Osteocyte (in vitro differentiated cells): ENCODE results near the gene OSER1. TPM values are rescaled to one million over a fixed set of nuclear protein-coding genes. Genes with fewer than 3 reads are reported as not detected.

Experiments
- DNase-seq: peaks from one replicate; pipeline ENCODE4 v3.0.0; 2021; ENCODE audit warnings: mixed read lengths; ENCODE audit not compliant: unreplicated experiment; ENCODE audit errors: extremely low spot score
- H3K27ac Mint-ChIP-seq: one replicate; pipeline ENCODE4 v1.8.0; 2021; ENCODE audit warnings: mild to moderate bottlenecking, mixed read lengths; ENCODE audit not compliant: unreplicated experiment
- H3K27me3 Mint-ChIP-seq: one replicate; pipeline ENCODE4 v1.8.0; 2021; ENCODE audit warnings: mixed read lengths; ENCODE audit not compliant: unreplicated experiment
- H3K36me3 Mint-ChIP-seq: one replicate; pipeline ENCODE4 v1.8.0; 2021; ENCODE audit warnings: mixed read lengths; ENCODE audit not compliant: unreplicated experiment
- H3K4me1 Mint-ChIP-seq: one replicate; pipeline ENCODE4 v1.8.0; 2021; ENCODE audit warnings: mixed read lengths; ENCODE audit not compliant: unreplicated experiment
- H3K4me3 Mint-ChIP-seq: one replicate; pipeline ENCODE4 v1.8.0; 2021; ENCODE audit warnings: mild to moderate bottlenecking, moderate library complexity, mixed read lengths; ENCODE audit not compliant: unreplicated experiment
- H3K9me3 Mint-ChIP-seq: one replicate; pipeline ENCODE4 v1.8.0; 2021; ENCODE audit warnings: mixed read lengths; ENCODE audit not compliant: unreplicated experiment
- total RNA-seq: library from RNA; stranded (reverse); gene quantifications from 2 replicates; pipeline ENCODE4 v1.2.1, GENCODE V29; 2021
- TF ChIP-seq, protein P1 (sequence below): fragments of 200-600 bp; sonication (generic); IDR thresholded peaks from 2 replicates; pipeline ENCODE4 v1.5.0; 2021; ENCODE audit warnings: antibody characterized with exemption, mild to moderate bottlenecking, moderate library complexity

Gene OSER1
- total RNA-seq, 1 donor from 2014 or later = 41.2 TPM

DNA sequence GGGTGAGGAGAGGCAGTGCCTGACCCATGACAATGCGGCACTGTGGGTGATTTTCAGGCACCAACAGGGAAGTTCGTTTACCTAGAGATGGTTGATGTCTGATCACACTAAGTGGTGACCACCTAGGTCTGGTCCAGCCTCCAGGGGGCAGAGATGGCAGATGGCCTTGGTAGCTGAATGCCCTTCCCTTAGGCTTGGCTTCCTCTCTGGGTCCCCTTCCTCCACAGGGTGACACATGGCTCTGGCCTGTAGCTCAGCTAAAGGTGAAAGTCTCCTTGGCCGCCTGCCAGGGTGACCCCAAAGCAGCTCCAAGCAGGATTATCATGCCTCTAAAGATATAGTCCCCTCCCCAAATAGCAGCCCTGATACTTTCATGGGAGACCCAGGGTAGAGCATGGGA is 43.0 kb upstream of the OSER1 start:
- no peaks in the 10 kb centered on the region for H3K36me3 Mint-ChIP-seq
- no peak overlapping the region for H3K4me3 Mint-ChIP-seq
- H3K27me3 Mint-ChIP-seq = no peaks in the 10 kb centered on the region
- H3K4me1 Mint-ChIP-seq = no peaks in the 10 kb centered on the region
- H3K9me3 Mint-ChIP-seq = no peaks in the 10 kb centered on the region
- DNase-seq = no peak
- H3K27ac Mint-ChIP-seq = no peak overlapping the region
- TF ChIP-seq, protein P1, sequence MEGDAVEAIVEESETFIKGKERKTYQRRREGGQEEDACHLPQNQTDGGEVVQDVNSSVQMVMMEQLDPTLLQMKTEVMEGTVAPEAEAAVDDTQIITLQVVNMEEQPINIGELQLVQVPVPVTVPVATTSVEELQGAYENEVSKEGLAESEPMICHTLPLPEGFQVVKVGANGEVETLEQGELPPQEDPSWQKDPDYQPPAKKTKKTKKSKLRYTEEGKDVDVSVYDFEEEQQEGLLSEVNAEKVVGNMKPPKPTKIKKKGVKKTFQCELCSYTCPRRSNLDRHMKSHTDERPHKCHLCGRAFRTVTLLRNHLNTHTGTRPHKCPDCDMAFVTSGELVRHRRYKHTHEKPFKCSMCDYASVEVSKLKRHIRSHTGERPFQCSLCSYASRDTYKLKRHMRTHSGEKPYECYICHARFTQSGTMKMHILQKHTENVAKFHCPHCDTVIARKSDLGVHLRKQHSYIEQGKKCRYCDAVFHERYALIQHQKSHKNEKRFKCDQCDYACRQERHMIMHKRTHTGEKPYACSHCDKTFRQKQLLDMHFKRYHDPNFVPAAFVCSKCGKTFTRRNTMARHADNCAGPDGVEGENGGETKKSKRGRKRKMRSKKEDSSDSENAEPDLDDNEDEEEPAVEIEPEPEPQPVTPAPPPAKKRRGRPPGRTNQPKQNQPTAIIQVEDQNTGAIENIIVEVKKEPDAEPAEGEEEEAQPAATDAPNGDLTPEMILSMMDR = no peak

DNA sequence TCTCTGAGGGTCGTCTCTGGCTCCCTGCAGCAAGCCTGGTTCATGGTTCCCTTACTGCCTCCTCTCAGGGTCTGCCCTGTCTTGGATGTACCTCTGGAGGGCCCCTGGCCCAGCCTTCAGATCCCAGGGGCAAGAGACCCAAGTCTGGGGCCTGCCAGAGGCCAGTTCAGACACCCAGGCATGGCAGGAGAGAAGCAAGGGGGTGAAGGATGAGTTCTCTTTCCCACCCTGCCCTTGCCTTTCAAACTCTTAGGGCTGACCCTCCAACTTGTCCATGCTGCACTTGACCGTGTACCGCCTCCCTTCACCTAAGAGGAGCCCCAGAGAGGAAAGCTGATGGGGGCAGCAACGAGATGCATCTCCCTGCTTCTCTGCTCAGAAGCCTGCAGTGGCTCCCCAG is 40.7 kb upstream of the OSER1 start:
- no peaks in the 10 kb centered on the region for H3K9me3 Mint-ChIP-seq
- H3K4me1 Mint-ChIP-seq = peaks cover 4% of the 10 kb centered on the region

DNA sequence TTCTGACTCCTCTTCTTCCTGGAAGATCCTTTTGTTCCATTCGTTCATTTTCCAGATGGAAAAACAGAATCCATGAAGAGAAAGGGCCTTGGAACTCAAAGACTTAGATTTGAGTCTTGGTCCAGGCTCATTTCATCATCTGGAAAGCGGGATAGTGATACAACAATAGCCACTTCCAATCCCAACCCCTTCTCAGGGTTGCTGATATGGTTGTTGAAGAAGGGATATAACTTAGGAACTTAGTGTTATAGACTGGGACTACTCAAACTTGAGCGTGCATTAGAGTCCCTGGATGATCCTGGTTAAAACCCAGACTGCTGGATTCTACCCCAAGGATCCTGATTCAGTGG is 37.8 kb upstream of the OSER1 start:
- Mint-ChIP-seq H3K9me3 (no peaks in the 10 kb centered on the region), H3K4me3 (no peak overlapping the region)
- DNase-seq = no peak

More for the DNA sequence above, 40.7 kb upstream of the OSER1 start:
- Mint-ChIP-seq H3K36me3 (no peaks in the 10 kb centered on the region), H3K4me3 (no peak overlapping the region), H3K27me3 (peaks cover 14% of the 10 kb centered on the region), H3K27ac (no peak overlapping the region)
- TF ChIP-seq, protein P1 = no peak
- no peak for DNase-seq

DNA sequence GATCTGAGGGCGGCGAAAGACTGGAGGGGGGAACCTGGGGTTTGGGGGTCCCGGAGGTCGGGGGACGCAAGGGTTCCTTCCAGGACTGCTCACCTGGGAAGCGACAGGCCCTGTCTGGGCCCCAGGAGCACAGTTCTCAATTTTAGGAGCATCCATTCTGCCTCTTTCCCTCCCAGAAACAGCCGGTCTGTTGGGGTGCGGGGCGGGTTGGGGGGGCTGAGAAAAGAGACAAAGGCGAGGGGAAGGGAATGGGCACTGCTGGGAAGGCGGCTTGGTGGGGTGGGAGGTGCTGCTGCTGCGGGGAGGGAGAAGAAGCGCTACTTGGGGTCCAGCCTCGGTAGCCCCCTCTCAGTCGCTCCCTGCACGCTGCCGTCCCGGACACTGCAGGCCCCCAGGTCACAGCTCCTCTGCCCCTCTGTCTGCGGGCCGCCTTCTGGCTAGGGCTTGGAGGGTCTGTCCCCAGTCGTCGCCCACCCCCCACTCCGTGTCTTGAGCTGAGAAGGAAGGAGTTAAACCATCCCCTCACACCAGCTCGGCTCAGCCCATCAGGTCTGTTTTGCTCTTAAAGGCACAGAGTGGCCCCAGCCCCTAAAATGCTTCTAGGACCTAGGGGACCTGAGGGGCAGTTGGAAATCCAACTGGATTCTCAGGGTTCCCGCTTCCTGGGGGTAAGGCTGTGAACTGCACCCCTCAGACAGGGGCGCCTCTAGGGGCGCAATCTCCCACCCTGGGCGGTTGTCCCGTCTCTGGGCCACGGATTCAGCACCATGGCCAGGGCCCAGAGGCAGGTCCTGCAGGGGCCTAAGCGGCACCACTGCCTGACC is 37.2 kb upstream of the OSER1 start:
- peaks cover 28% of the 10 kb centered on the region for H3K27me3 Mint-ChIP-seq
- DNase-seq = no peak
- no peaks in the 10 kb centered on the region for H3K9me3 Mint-ChIP-seq
- no peaks in the 10 kb centered on the region for H3K36me3 Mint-ChIP-seq
- no peak overlapping the region for H3K4me3 Mint-ChIP-seq
- peaks cover 4% of the 10 kb centered on the region for H3K4me1 Mint-ChIP-seq
- TF ChIP-seq, protein P1 = peak; percentile 48
- no peak overlapping the region for H3K27ac Mint-ChIP-seq

More for the DNA sequence above, 37.8 kb upstream of the OSER1 start:
- Mint-ChIP-seq H3K27me3 (peaks cover 28% of the 10 kb centered on the region), H3K27ac (no peak overlapping the region), H3K36me3 (no peaks in the 10 kb centered on the region), H3K4me1 (peaks cover 4% of the 10 kb centered on the region)
- TF ChIP-seq, protein P1 = no peak

DNA sequence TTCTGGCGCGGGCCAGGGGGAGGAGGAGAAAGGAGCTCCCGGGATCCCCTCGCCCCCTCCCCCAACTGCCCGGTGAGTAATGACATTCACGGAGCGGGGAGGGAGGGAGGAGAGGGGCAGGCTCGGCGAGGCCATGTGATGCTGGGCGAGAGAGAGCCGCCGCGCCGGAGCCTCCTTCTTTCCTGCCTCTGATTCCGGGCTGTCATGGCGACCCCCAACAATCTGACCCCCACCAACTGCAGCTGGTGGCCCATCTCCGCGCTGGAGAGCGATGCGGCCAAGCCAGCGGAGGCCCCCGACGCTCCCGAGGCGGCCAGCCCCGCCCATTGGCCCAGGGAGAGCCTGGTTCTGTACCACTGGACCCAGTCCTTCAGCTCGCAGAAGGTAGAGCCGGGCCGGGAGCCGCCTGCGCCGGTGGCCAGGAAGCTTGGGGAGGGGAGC is 36.6 kb upstream of the OSER1 start, which contains the start of gene GDAP1L1:
Gene GDAP1L1 (plus strand): TSS at position 178 of the 441 bp plus-strand sequence. CDS start 27 bp downstream, at position 205.
- no peak for DNase-seq
- Mint-ChIP-seq H3K4me1 (peaks cover 4% of the 10 kb centered on the region), H3K27me3 (peaks cover 28% of the 10 kb centered on the region), H3K36me3 (no peaks in the 10 kb centered on the region), H3K27ac (no peak within 1 kb of the TSS), H3K4me3 (no peak within 1 kb of the TSS), H3K9me3 (no peaks in the 10 kb centered on the region)
- TF ChIP-seq, protein P1 = no peak
